Urinary bladder (tissue), 4 donors: ENCODE data around the gene TCEANC. TPM values are rescaled to one million over a fixed set of nuclear protein-coding genes. Genes with fewer than 3 reads are reported as not detected.
"Not testable (repeated sequence)": the region's sequence is repeated elsewhere in the genome, so short reads cannot be mapped to it uniquely, and the experiment has no call there.

ENCODE experiments used
- DNase-seq: peaks from one replicate; pipeline ENCODE4 v3.0.0-alpha.2; 2015; ENCODE audit errors: extremely low spot score
- H3K27ac ChIP-seq: one replicate; pipeline ENCODE4 v1.5.1; 2013; ENCODE audit warnings: low read depth, mild to moderate bottlenecking, moderate library complexity
- H3K36me3 ChIP-seq: one replicate; pipeline ENCODE4 v1.6.1; 2013; ENCODE audit warnings: mild to moderate bottlenecking, moderate library complexity; ENCODE audit not compliant: insufficient read depth
- H3K4me1 ChIP-seq: one replicate; pipeline ENCODE4 v1.6.1; 2013; ENCODE audit warnings: mild to moderate bottlenecking, moderate library complexity; ENCODE audit not compliant: insufficient read depth
- H3K4me3 ChIP-seq: one replicate; pipeline ENCODE4 v1.5.1; 2013; ENCODE audit warnings: low read depth, low read length
- WGBS: extraction: QIAGEN DNeasy Blood & Tissue Kit; methylation state at CpG from one replicate; pipeline ENCODE4 v1.1.7; 2013; 5-methylcytosine and 5-hydroxymethylcytosine counted together
- polyA plus RNA-seq: library from polyadenylated mRNA; stranded (reverse); fragments of 200-250 nt; gene quantifications from one replicate; pipeline ENCODE4 v1.2.3, GENCODE V29; 2013
- total RNA-seq: library from RNA; depleted of rRNA; stranded (reverse); fragments of >200 nt; gene quantifications from one replicate; pipeline ENCODE4 v1.2.3, GENCODE V29; 2014
- donor health status: healthy with polysubstance abuse.
- donor health status: healthy.

The TCEANC gene
- total and polyA plus RNA-seq, 2 donors = 1.6 to 9.0 TPM

DNA sequence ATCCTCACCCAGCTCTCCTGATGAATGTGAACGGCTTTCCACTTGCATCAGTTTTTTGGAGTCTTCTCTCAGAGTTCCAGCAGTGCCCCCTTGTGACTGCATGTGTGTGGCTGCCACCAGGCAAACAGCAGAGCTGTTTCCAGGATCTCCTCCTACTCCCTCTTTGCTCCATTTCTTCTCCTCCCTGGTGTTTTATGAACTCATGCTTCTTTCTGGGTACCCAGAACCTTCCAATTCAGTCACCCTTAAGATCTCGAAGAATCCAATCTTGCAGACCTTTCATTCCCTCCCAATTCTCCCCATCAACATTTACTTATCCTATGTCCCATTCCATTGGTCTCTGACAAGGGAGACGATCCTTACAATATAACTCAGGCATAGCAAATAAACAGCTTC lies 6.8 kb upstream of the TCEANC start:
- H3K27ac ChIP-seq = no peak overlapping the region
- no peak for DNase-seq
- 39% methylated on average over 3 of the region's 3 CpGs for WGBS

GRCh38 chrX:13647709-13648212 lies 5.2 kb upstream of the TCEANC start:
- no peak for DNase-seq
- Histone ChIP-seq H3K4me3 (no peak overlapping the region), H3K36me3 (no peaks in the 10 kb centered on the region), H3K4me1 (no peaks in the 10 kb centered on the region), H3K27ac (no peak overlapping the region)
- 15% methylated on average over 8 of the region's 8 CpGs for WGBS

More for the DNA sequence above, 6.8 kb upstream of the TCEANC start:
- Histone ChIP-seq H3K36me3 (no peaks in the 10 kb centered on the region), H3K4me3 (no peak overlapping the region), H3K4me1 (no peaks in the 10 kb centered on the region)

GRCh38 chrX:13648336-13648735 lies 4.6 kb upstream of the TCEANC start:
- 85% methylated on average over 2 of the region's 2 CpGs for WGBS
- H3K4me1 ChIP-seq, H3K36me3 ChIP-seq, H3K27ac ChIP-seq, H3K4me3 ChIP-seq, DNase-seq: not testable (repeated sequence)

GRCh38 chrX:13649838-13650237 lies 3.1 kb upstream of the TCEANC start:
- no peak overlapping the region for H3K27ac ChIP-seq
- 49% methylated on average over 5 of the region's 5 CpGs for WGBS
- H3K4me3 ChIP-seq = no peak overlapping the region

DNA sequence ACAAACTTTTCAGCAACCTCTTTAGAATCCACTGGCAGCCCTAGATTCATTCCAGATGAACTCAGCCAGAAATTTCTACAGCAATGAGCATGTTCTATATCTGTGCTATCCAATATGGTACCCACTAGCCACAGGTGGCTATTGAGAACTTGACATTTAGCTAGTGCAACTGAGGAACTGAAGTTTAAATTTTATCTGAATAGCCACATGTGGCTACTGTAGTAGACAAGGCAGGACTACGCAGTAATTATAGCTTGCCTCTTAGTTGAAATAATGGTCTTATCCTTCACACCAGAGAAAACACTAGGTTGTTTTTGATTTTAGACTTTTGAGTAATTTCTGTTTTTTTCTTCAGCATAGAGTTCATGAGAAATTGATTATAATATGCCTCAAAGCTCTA lies 2.6 kb upstream of the TCEANC start:
- H3K36me3 ChIP-seq = no peaks in the 10 kb centered on the region
- 98% methylated on average over 1 of the region's 1 CpG for WGBS
- DNase-seq = no peak
- no peaks in the 10 kb centered on the region for H3K4me1 ChIP-seq
- no peak overlapping the region for H3K4me3 ChIP-seq
- H3K27ac ChIP-seq = no peak overlapping the region

More at GRCh38 chrX:13649838-13650237, 3.1 kb upstream of the TCEANC start:
- H3K4me1 ChIP-seq = no peaks in the 10 kb centered on the region
- no peak for DNase-seq
- H3K36me3 ChIP-seq = no peaks in the 10 kb centered on the region

DNA sequence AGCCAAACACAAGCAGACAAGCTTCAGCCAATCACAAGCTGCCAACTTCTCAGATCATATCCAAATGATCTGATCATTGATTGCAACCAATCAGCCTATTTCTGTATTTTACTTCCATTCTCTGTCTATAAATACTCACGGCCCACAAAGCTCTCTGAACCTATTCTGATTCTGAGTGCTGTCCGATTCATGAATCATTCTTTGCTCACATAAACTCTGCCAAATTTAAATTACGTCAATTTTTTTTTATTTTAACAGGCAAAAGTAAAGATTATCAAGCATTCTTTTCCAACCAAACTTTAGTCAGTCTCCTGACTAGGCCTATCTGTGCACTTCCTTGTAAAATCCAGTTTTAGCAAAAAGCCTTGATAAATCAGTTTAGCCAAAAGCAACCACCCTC lies 1.8 kb upstream of the TCEANC start:
- no peaks in the 10 kb centered on the region for H3K36me3 ChIP-seq
- H3K4me1 ChIP-seq = no peaks in the 10 kb centered on the region
- WGBS = 83% methylated on average over 3 of the region's 3 CpGs
- DNase-seq = no peak
- no peak overlapping the region for H3K27ac ChIP-seq
- no peak overlapping the region for H3K4me3 ChIP-seq

- 20% methylated on average over 7 of the region's 7 CpGs for WGBS
- H3K4me3 ChIP-seq = peak overlapping the region; percentile 22
These were observed 601 bp upstream of the TCEANC start for GRCh38 chrX:13652287-13652793.

GRCh38 chrX:13654116-13654515 lies 1.2 kb downstream of the TCEANC start:
- Histone ChIP-seq H3K27ac (no peak overlapping the region), H3K4me1 (no peaks in the 10 kb centered on the region), H3K36me3 (no peaks in the 10 kb centered on the region), H3K4me3 (no peak overlapping the region)
- DNase-seq = no peak

More at GRCh38 chrX:13652287-13652793, 601 bp upstream of the TCEANC start:
- no peak for DNase-seq
- peak overlapping the region; percentile 10 for H3K27ac ChIP-seq
- H3K36me3 ChIP-seq = no peaks in the 10 kb centered on the region
- H3K4me1 ChIP-seq = no peaks in the 10 kb centered on the region

DNA sequence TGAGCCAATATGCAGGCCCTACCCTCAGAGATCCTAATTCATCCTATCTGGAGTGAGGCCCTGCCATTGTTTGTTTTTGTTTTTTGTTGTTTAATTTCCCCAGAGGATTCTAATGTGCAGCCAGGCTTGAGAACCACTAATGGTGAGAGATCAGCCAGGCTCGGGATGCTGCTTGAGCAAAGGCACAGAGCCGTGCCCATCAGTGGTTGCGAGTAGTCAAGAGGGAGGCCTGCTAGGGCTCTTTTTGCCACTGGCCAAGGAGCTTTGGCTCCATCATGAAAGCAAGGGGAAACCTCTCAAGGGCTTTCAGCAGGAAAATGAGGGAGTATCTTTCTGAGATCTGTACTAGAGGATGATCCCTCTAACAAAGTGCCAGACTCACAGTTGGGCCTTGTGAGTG lies 2.7 kb downstream of the TCEANC start:
- 83% methylated on average over 3 of the region's 3 CpGs for WGBS
- DNase-seq = no peak
- H3K4me3 ChIP-seq = no peak overlapping the region

DNA sequence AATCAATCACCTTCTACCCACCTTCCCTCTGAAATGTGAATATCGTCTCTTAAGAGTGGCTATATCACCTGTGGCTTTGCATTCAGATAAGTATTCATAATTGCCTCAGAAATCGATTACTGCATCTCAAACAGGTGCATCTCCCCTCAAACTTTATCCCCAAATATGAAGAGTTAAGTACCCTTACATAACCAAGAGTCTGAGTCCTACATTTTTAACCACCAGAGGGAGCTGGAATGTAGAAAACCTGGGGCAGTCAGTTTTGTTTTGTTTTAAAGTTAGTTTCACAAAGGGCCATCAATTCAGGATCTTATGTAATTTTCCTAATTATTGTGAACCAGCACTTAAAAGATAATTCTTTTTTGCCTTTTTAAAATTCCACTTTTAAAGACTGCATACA lies 5.7 kb downstream of the TCEANC start:
- no peak overlapping the region for H3K4me3 ChIP-seq
- WGBS = 14% methylated on average over 2 of the region's 2 CpGs

More for the DNA sequence above, 2.7 kb downstream of the TCEANC start:
- Histone ChIP-seq H3K4me1 (no peaks in the 10 kb centered on the region), H3K27ac (no peak overlapping the region), H3K36me3 (no peaks in the 10 kb centered on the region)

DNA sequence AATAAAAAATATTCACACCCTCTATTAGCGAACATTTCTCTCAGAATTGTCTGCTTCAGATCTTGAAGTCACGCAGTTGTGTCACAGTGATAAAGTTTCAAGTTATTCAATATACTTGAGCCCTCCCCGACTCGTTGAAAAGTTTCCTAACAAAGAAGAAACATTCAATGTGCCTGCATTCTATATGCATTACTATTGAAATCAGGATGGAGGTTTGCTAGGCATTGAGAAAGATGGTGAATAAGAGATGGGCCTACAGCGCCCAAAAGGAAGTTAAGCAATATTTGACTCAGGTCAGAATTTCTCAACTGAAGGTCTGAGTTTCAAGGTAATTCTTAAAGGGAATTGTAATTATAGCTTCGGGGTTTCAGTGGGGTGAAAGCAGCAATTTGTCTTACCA lies 6.1 kb downstream of the TCEANC start:
- no peak overlapping the region for H3K27ac ChIP-seq

More for the DNA sequence above, 5.7 kb downstream of the TCEANC start:
- no peaks in the 10 kb centered on the region for H3K4me1 ChIP-seq
- H3K36me3 ChIP-seq = no peaks in the 10 kb centered on the region
- DNase-seq = no peak
- H3K27ac ChIP-seq = no peak overlapping the region

DNA sequence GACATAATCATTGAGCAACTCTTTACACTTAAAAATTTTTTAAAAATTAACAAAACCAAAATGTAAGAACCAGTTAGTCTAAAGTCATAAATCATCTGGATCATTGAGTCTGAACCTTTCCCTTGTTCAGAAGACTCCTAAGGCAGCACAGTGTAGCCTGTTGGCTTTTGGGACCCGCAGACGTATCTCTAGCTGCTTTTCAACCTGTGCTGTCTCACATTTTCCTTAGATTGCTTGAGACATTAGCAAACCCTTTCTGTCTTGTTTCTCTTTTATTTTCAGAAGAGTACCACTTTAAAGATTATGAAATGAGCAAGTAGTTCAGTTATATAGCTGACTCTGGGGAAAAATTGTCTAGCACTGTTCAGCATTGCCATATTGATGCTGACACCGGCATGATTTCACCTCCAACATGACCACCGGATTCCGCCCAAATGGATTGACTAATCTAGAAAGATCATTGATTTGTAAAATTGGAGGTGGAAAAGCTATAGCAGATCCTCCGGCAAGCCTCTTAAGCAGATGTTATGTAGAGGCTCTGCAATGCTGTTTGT lies 8.9 kb downstream of the TCEANC start:
- Histone ChIP-seq H3K4me3 (no peak overlapping the region), H3K36me3 (no peaks in the 10 kb centered on the region), H3K27ac (no peak overlapping the region), H3K4me1 (peaks cover 1% of the 10 kb centered on the region)
- 24% methylated on average over 6 of the region's 6 CpGs for WGBS
- no peak for DNase-seq

More for the DNA sequence above, 6.1 kb downstream of the TCEANC start:
- DNase-seq = no peak
- Histone ChIP-seq H3K4me1 (no peaks in the 10 kb centered on the region), H3K36me3 (no peaks in the 10 kb centered on the region), H3K4me3 (no peak overlapping the region)
- WGBS = 38% methylated on average over 6 of the region's 6 CpGs

DNA sequence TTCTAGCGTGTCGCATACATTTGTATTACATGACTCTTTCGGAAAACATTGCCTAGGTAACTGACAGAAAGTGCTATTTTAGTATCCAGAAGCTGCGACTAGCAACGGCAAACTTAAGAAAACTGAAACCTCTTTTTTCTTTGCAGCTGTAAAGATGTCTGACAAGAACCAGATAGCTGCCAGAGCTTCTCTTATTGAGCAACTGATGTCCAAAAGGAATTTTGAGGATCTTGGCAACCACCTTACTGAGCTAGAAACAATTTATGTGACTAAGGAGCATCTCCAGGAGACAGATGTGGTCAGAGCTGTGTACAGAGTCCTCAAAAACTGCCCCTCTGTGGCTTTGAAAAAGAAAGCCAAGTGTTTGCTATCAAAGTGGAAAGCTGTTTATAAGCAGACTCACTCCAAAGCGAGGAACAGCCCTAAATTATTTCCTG lies 9.4 kb downstream of the TCEANC start:
- H3K27ac ChIP-seq = no peak overlapping the region
- 16% methylated on average over 6 of the region's 6 CpGs for WGBS
- DNase-seq = no peak

DNA sequence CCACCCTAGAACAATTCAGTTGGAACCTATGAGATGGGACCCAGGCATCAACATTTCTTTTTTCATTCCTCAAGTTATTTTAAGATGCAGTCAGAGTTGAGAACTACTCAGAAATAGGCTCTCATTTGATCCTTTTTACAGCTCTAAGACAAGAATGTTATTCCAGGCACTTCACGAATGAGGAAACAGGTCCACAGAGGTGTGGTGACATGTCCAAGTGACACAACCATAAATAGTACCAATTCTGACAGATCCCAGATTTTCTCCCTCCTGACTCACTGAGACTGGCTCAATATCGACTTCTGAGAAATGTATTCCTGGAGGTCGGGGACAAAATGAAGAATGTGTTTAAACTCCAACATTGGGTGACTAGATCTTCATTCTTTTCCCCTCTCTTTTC lies 11.1 kb downstream of the TCEANC start:
- DNase-seq = no peak
- peaks cover 1% of the 10 kb centered on the region for H3K4me1 ChIP-seq
- H3K36me3 ChIP-seq = no peaks in the 10 kb centered on the region
- WGBS = 64% methylated on average over 3 of the region's 3 CpGs
- H3K4me3 ChIP-seq = no peak overlapping the region
- no peak overlapping the region for H3K27ac ChIP-seq

More for the DNA sequence above, 9.4 kb downstream of the TCEANC start:
- Histone ChIP-seq H3K4me3 (no peak overlapping the region), H3K36me3 (no peaks in the 10 kb centered on the region), H3K4me1 (peaks cover 1% of the 10 kb centered on the region)
